ENCODE results near the gene FAM53A.

Gene FAM53A

DNA sequence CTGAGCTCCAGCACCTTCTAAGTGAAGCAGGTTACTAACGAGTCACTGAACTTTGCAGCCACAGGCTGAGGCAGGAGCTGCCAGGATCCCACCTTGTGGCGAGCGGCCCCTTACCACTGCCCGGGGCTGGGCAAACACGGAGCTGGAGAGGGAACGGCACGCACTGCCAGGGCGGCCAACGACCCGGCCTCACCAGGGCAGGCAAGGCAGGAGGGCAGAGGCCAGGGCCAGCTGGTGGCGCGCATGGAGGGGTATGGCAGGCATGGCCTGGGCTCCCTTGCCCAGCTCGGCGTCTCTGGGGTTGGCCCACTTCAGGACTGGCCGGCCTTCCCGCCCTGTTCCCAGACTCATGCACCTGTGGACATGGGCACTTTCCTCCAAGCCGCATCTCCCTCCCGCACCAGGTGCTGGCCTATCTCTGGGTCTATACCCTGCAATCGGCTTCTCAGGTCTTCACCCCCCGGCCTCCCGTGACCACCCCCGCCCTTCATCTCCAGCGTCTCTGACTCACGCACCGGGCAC lies 64.9 kb downstream of the FAM53A start:
- Histone ChIP-seq H3K4me3 (ENCODE audit: low read depth, low read length) (no peak overlapping the region), H3K9me3 (no peaks in the 10 kb centered on the region), H3K4me1 (no peaks in the 10 kb centered on the region), H3K27me3 (no peaks in the 10 kb centered on the region), H3K36me3 (no peaks in the 10 kb centered on the region)
- DNase-seq: no peak
- TF ChIP-seq CTCF (IDR thresholded peaks at IDR 0.05; ENCODE audit: low read depth, low read length): no peak

- H3K27me3 ChIP-seq: no peaks in the 10 kb centered on the region
- no peak for TF ChIP-seq CTCF (IDR thresholded peaks at IDR 0.05; ENCODE audit: low read depth, low read length)
- DNase-seq: no peak
- no peaks in the 10 kb centered on the region for H3K36me3 ChIP-seq
- no peaks in the 10 kb centered on the region for H3K9me3 ChIP-seq
- no peak overlapping the region for H3K4me3 ChIP-seq (ENCODE audit: low read depth, low read length)
- H3K4me1 ChIP-seq: no peaks in the 10 kb centered on the region
These were observed 65.7 kb downstream of the FAM53A start for GRCh38 chr4:1618438-1618837.

DNA sequence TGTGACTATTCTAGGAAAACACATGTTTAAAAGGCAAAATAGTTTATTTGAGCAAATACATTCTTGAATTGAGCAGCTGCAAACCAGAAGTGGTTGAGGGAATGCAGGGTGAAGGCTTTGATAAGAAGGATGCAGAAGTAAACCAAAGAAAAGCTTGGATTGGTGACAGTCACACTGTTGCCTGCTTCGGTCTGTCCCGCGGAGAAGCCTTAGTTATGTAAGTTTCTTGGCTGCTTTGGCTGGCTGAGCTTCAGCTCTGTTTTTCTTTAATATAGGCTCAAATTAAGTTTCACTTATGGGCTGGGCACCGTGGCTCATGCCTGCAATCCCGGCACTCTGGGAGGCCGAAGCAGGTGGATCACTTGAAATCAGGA lies 67.6 kb downstream of the FAM53A start:
- no peaks in the 10 kb centered on the region for H3K9me3 ChIP-seq
- TF ChIP-seq CTCF (IDR thresholded peaks at IDR 0.05; ENCODE audit: low read depth, low read length): no peak
- H3K36me3 ChIP-seq: no peaks in the 10 kb centered on the region
- no peak for DNase-seq
- no peaks in the 10 kb centered on the region for H3K27me3 ChIP-seq
- no peak overlapping the region for H3K4me3 ChIP-seq (ENCODE audit: low read depth, low read length)
- H3K4me1 ChIP-seq: no peaks in the 10 kb centered on the region

DNA sequence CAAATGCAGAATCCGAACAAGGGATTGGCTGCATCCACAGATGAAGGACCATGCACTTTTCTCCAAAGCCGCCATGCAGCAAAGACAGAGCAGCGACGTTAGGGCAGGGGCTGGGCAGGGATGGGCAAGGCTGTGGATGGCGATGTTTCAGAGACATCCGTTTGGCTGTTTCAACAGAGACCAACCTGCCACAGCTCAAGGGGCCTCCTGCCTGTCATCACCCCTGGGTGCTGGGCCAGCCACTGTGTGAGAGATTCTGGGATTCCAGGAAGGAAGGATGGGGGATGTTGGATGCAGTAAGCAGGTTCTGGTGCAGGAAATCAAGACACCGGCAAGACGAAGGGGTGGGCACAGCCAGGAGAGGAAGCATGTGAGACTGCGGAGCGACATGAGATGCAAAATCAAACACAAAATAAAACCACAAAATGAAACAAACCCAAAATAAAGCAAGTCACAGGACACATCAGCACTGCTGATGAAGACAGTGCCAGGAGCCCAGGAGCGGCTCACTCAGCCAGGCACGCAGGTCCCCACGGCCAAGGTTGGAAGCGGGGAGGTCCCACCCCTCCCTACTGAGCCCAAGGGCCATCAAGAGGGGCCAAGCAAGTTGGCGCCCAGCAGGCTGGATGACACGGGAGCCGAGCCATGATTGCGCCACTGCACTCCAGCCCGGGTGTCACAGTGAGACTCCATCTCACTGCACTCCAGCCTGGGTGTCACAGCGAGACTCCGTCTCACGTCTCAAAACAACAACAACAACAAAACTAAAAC lies 68.1 kb downstream of the FAM53A start:
- H3K27me3 ChIP-seq: no peaks in the 10 kb centered on the region
- TF ChIP-seq CTCF (IDR thresholded peaks at IDR 0.05; ENCODE audit: low read depth, low read length): no peak

DNA sequence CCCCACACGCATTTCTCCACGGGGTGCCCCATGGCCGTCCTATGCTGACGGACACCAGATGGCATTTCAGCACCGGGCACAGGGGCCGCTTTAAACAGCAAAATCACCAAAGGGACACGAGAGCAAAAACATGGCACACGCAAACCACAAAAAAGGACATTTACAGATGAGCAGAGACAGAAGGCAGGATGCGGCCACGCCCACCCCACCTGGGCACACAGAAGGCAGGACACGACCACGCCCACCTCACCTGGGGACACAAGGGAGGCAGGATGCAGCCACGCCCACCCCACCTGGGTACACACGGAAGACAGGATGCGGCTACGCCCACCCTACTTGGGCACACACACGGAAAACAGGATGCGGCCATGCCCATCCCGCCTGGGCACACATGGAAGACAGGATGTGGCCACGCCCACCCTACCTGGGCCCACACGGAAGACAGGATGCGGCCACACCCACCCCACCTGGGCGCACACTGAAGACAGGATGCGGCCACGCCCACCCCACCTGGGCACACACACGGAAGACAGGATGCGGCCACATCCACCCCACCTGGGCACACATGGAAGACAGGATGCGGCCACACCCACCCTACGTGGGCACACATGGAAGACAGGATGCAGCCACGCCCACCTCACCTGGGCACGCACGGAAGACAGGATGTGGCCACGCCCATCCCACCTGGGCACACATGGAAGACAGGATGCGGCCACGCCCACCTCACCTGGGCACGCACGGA lies 69.1 kb downstream of the FAM53A start:
- no peak for TF ChIP-seq CTCF (IDR thresholded peaks at IDR 0.05; ENCODE audit: low read depth, low read length)
- no peak for DNase-seq
- Histone ChIP-seq H3K4me1 (no peaks in the 10 kb centered on the region), H3K9me3 (no peaks in the 10 kb centered on the region), H3K27me3 (no peaks in the 10 kb centered on the region), H3K4me3 (ENCODE audit: low read depth, low read length) (no peak overlapping the region), H3K36me3 (no peaks in the 10 kb centered on the region)

More for the DNA sequence above, 68.1 kb downstream of the FAM53A start:
- Histone ChIP-seq H3K9me3 (no peaks in the 10 kb centered on the region), H3K36me3 (no peaks in the 10 kb centered on the region), H3K4me3 (ENCODE audit: low read depth, low read length) (no peak overlapping the region), H3K4me1 (no peaks in the 10 kb centered on the region)
- DNase-seq: no peak

GRCh38 chr4:1614502-1614853 lies 69.6 kb downstream of the FAM53A start:
- no peaks in the 10 kb centered on the region for H3K27me3 ChIP-seq
- no peaks in the 10 kb centered on the region for H3K4me1 ChIP-seq
- no peak overlapping the region for H3K4me3 ChIP-seq (ENCODE audit: low read depth, low read length)
- no peak for TF ChIP-seq CTCF (IDR thresholded peaks at IDR 0.05; ENCODE audit: low read depth, low read length)
- H3K36me3 ChIP-seq: no peaks in the 10 kb centered on the region
- DNase-seq: no peak
- H3K9me3 ChIP-seq: no peaks in the 10 kb centered on the region
